ENCODE measurements around the gene ADAMTS2.

- TF ChIP-seq CTCF (IDR thresholded peaks at IDR 0.05) (no peak), EZH2 (IDR thresholded peaks at IDR 0.05) (no peak)
Observed at GRCh38 chr5:179194201-179194910, 150.9 kb downstream of the ADAMTS2 start.

All from neural progenitor cell (in vitro differentiated cells).